OCI-LY7 (cell line): ENCODE measurements around the gene DPT. TPM values are rescaled to one million over a fixed set of nuclear protein-coding genes. Genes with fewer than 3 reads are reported as not detected.

Experiments
- BruUV-seq: library from RNA; stranded (reverse); fragments of 400-500 nt; replicated peaks from 2 replicates; lab custom pipeline; 2021; lab: Mats Ljungman, UMichigan
- CTCF ChIA-PET: fragments of 300-600 bp; sonication (Branson Sonifier 250); formaldehyde crosslinking; loops from one replicate; lab custom pipeline; 2022; ENCODE audit warnings: antibody characterized with exemption; ENCODE audit not compliant: unreplicated experiment; lab: Charles Lee
- POLR2A ChIA-PET: fragments of 300-600 bp; sonication (Branson Sonifier 250); formaldehyde crosslinking; loops from one replicate; lab custom pipeline; 2022; ENCODE audit warnings: antibody characterized with exemption; lab: Charles Lee
- DNase-seq: peaks from one replicate; pipeline ENCODE4 v3.0.0-alpha.2; 2015; ENCODE audit warnings: low spot score
- H2AFZ ChIP-seq: fragments of 200-600 bp; sonication (generic), shearing (Covaris generic); 2 replicates; pipeline ENCODE4 v1.6.1; 2014; ENCODE audit warnings: mild to moderate bottlenecking, antibody characterized with exemption, low read length, moderate library complexity
- H3K27ac ChIP-seq: fragments of 200-600 bp; sonication (generic); 2 replicates; pipeline ENCODE4 v1.5.1; 2014; ENCODE audit warnings: mixed run types, low read depth, mild to moderate bottlenecking, moderate library complexity, low read length, inconsistent platforms; ENCODE audit not compliant: poor library complexity, severe bottlenecking
- H3K36me3 ChIP-seq: fragments of 200-600 bp; sonication (generic); 2 replicates; pipeline ENCODE4 v1.6.1; 2014; ENCODE audit warnings: mild to moderate bottlenecking, antibody characterized with exemption, low read length, moderate library complexity, mixed read lengths; ENCODE audit not compliant: insufficient read depth
- H3K4me1 ChIP-seq: fragments of 200-600 bp; sonication (generic); 2 replicates; pipeline ENCODE4 v1.5.1; 2014; ENCODE audit warnings: mild to moderate bottlenecking, low read length; ENCODE audit not compliant: insufficient read depth, poor library complexity, severe bottlenecking
- H3K4me2 ChIP-seq: fragments of 200-600 bp; sonication (generic); 2 replicates; pipeline ENCODE4 v1.6.1; 2014; ENCODE audit warnings: mild to moderate bottlenecking, low read length
- H3K4me3 ChIP-seq: fragments of 200-600 bp; sonication (generic); 2 replicates; pipeline ENCODE4 v1.5.1; 2014; ENCODE audit warnings: mild to moderate bottlenecking, low read depth, low read length; ENCODE audit not compliant: poor library complexity, severe bottlenecking
- H3K79me2 ChIP-seq: fragments of 200-600 bp; sonication (generic); 2 replicates; pipeline ENCODE4 v1.6.1; 2016; ENCODE audit warnings: low read depth, mild to moderate bottlenecking, low read length, moderate library complexity, mixed read lengths; ENCODE audit not compliant: insufficient read depth
- H3K9me2 ChIP-seq: fragments of 200-600 bp; sonication (generic); 2 replicates; pipeline ENCODE4 v1.6.1; 2016; ENCODE audit warnings: mild to moderate bottlenecking, low read length, mixed read lengths; ENCODE audit not compliant: insufficient read depth
- H3K9me3 ChIP-seq: fragments of 200-600 bp; sonication (generic); 2 replicates; pipeline ENCODE4 v1.6.1; 2014; ENCODE audit warnings: mild to moderate bottlenecking, mixed run types, low read length, mixed read lengths
- H4K20me1 ChIP-seq: fragments of 200-600 bp; sonication (generic); 2 replicates; pipeline ENCODE4 v1.6.1; 2014; ENCODE audit warnings: mild to moderate bottlenecking, antibody characterized with exemption, low read length, moderate library complexity, mixed read lengths; ENCODE audit not compliant: insufficient read depth
- CTCF ChIP-seq: fragments of 200-600 bp; sonication (generic); conservative IDR thresholded peaks from 2 replicates; pipeline ENCODE4 v1.5.1; 2014; ENCODE audit warnings: mild to moderate bottlenecking, antibody characterized with exemption, low read length, moderate library complexity, mixed read lengths
- EZH2phosphoT487 ChIP-seq: fragments of 200-600 bp; sonication (generic); IDR thresholded peaks from 2 replicates; pipeline ENCODE4 v1.6.1; 2018; ENCODE audit warnings: low read depth, borderline replicate concordance, mild to moderate bottlenecking, mixed run types, antibody characterized with exemption, low read length, moderate library complexity, mixed read lengths
- intact Hi-C: fragments of 100-400 bp; cut with micrococcal nuclease; formaldehyde crosslinking; loops from one replicate; pipeline ENCODE4 v1.10.0; 2022; ENCODE audit not compliant: unreplicated experiment
- total RNA-seq, 2 experiments: library from RNA; depleted of rRNA in 1 of 2; stranded (reverse); fragments of >200 nt in 1 of 2; shearing (Covaris generic) in 1 of 2; gene quantifications; 2 replicates each; pipeline ENCODE4 v1.2.3, GENCODE V29; 2014 to 2022

DPT gene
- total RNA-seq, 2 experiments from 2014 or later: not detected

- TF ChIP-seq CTCF: no peak
- no peak for TF ChIP-seq EZH2phosphoT487
- Histone ChIP-seq H3K36me3 (no peaks in the 10 kb centered on the region), H3K79me2 (no peaks in the 10 kb centered on the region), H4K20me1 (no peaks in the 10 kb centered on the region), H3K4me2 (no peak overlapping the region), H2AFZ (no peak overlapping the region), H3K9me3 (no peaks in the 10 kb centered on the region), H3K9me2 (no peaks in the 10 kb centered on the region), H3K4me3 (no peak overlapping the region), H3K27ac (no peak overlapping the region), H3K4me1 (no peaks in the 10 kb centered on the region)
- no peak for DNase-seq
- intact Hi-C loops: no loop called here
- ChIA-PET CTCF (no interaction called here), POLR2A (interaction anchor here (1.2 kb wide), 1 partner anchor 13 kb away, joined by 4 read pairs; no protein-coding TSS in a partner anchor)
- BruUV-seq: no TSS peak
Observed at GRCh38 chr1:168717906-168718891, 10.8 kb downstream of the DPT start.

- intact Hi-C loops: no loop called here
- H3K4me2 ChIP-seq: no peak overlapping the region
- no peaks in the 10 kb centered on the region for H3K79me2 ChIP-seq
- DNase-seq: no peak
- BruUV-seq: no TSS peak
- H3K36me3 ChIP-seq: no peaks in the 10 kb centered on the region
- no peak overlapping the region for H2AFZ ChIP-seq
- no peaks in the 10 kb centered on the region for H3K4me1 ChIP-seq
- ChIA-PET CTCF (no interaction called here), POLR2A (no interaction called here)
- TF ChIP-seq CTCF (no peak), EZH2phosphoT487 (no peak)
- H4K20me1 ChIP-seq: no peaks in the 10 kb centered on the region
- no peaks in the 10 kb centered on the region for H3K9me2 ChIP-seq
- H3K9me3 ChIP-seq: no peaks in the 10 kb centered on the region
- H3K4me3 ChIP-seq: no peak overlapping the region
- no peak overlapping the region for H3K27ac ChIP-seq
Observed at GRCh38 chr1:168714012-168714411, 15.0 kb downstream of the DPT start.
